Loucy (cell line): ENCODE measurements around the gene ENOX1.

Source experiments
- H2AFZ ChIP-seq: fragments of 200-600 bp; sonication (generic); 2 replicates; pipeline ENCODE4 v1.6.0; 2016; ENCODE audit warnings: antibody characterized with exemption, mild to moderate bottlenecking, low read length, moderate library complexity
- H3F3A ChIP-seq: fragments of 200-600 bp; 2 replicates; pipeline ENCODE4 v1.6.0; 2016; ENCODE audit warnings: antibody characterized with exemption, low read depth, mild to moderate bottlenecking
- H3K27me3 ChIP-seq: fragments of 200-600 bp; sonication (generic); 2 replicates; pipeline ENCODE4 v1.6.1; 2014; ENCODE audit warnings: low read length, mild to moderate bottlenecking; ENCODE audit not compliant: insufficient read depth, poor library complexity, severe bottlenecking
- H3K36me3 ChIP-seq: fragments of 200-600 bp; sonication (generic); 2 replicates; pipeline ENCODE4 v1.6.1; 2016; ENCODE audit warnings: low read length; ENCODE audit not compliant: insufficient read depth
- H3K4me1 ChIP-seq: fragments of 200-600 bp; sonication (generic); 2 replicates; pipeline ENCODE4 v1.5.1; 2014; ENCODE audit warnings: low read length, mild to moderate bottlenecking; ENCODE audit not compliant: insufficient read depth, poor library complexity, severe bottlenecking
- H3K4me2 ChIP-seq: fragments of 200-600 bp; sonication (generic); 2 replicates; pipeline ENCODE4 v1.6.0; 2014; ENCODE audit warnings: antibody characterized with exemption, low read length, low read depth, mild to moderate bottlenecking; ENCODE audit not compliant: poor library complexity, severe bottlenecking
- H3K4me3 ChIP-seq: fragments of 200-600 bp; sonication (generic); 2 replicates; pipeline ENCODE4 v1.5.1; 2014; ENCODE audit warnings: low read length, mild to moderate bottlenecking, mixed read lengths; ENCODE audit not compliant: poor library complexity, severe bottlenecking
- H3K79me2 ChIP-seq: fragments of 200-600 bp; sonication (generic); 2 replicates; pipeline ENCODE4 v1.6.1; 2014; ENCODE audit warnings: low read length; ENCODE audit not compliant: insufficient read depth
- H3K9ac ChIP-seq: fragments of 200-600 bp; sonication (generic); 2 replicates; pipeline ENCODE4 v1.6.0; 2014; ENCODE audit warnings: mild to moderate bottlenecking, low read depth, low read length, moderate library complexity; ENCODE audit not compliant: poor library complexity, severe bottlenecking
- H3K9me2 ChIP-seq: fragments of 200-600 bp; sonication (generic); replicated peaks from 2 replicates; pipeline ENCODE4 v1.6.1; 2016; ENCODE audit warnings: low read depth, low read length, mixed read lengths
- H3K9me3 ChIP-seq: fragments of 200-600 bp; sonication (generic); 2 replicates; pipeline ENCODE4 v1.6.1; 2014; ENCODE audit warnings: mild to moderate bottlenecking, antibody characterized with exemption, low read length, low read depth; ENCODE audit not compliant: insufficient read depth
- H4K20me1 ChIP-seq: fragments of 200-600 bp; sonication (generic); 2 replicates; pipeline ENCODE4 v1.6.0; 2014; ENCODE audit warnings: antibody characterized with exemption, low read length, mild to moderate bottlenecking; ENCODE audit not compliant: insufficient read depth, poor library complexity, severe bottlenecking
- CTCF ChIP-seq: fragments of 200-600 bp; sonication (generic); conservative IDR thresholded peaks from 2 replicates; pipeline ENCODE4 v1.5.1; 2014; ENCODE audit warnings: mild to moderate bottlenecking, antibody characterized with exemption, low read length
- EZH2phosphoT487 ChIP-seq: fragments of 200-600 bp; IDR thresholded peaks from 2 replicates; pipeline ENCODE4 v1.6.1; 2018; ENCODE audit warnings: antibody characterized with exemption, mild to moderate bottlenecking, moderate library complexity, borderline replicate concordance

The ENOX1 gene

DNA sequence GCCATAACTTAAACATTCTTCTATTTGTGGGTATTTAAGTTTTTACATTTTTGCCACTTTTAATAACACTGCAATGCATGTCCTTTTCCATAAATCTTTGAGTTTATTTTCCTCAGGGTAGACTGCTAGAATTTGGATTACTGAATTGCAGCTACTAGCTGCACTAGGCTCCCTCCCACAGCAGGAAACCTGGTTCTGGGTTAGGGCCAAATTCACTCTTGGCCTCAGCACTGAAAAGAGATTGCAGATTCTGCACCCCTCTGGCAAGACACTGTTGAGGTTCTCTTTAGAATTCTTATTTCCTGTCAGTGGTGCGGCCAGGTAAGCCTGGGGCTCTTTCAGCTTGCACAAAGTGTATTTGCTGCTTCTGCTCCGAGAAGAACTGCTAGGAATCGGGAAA, 155.7 kb downstream of the ENOX1 start:
- Histone ChIP-seq H2AFZ (no peak overlapping the region), H3K4me2 (no peak overlapping the region), H3K27me3 (no peaks in the 10 kb centered on the region), H3K9me2 (no peaks in the 10 kb centered on the region), H3K4me3 (no peak overlapping the region), H3K36me3 (no peaks in the 10 kb centered on the region), H4K20me1 (no peaks in the 10 kb centered on the region), H3K79me2 (no peaks in the 10 kb centered on the region), H3K9ac (no peak overlapping the region), H3K9me3 (no peaks in the 10 kb centered on the region), H3F3A (no peaks in the 10 kb centered on the region), H3K4me1 (no peaks in the 10 kb centered on the region)
- no peak for TF ChIP-seq CTCF

GRCh38 chr13:43629691-43630480, 156.9 kb downstream of the ENOX1 start:
- Histone ChIP-seq H3K79me2 (no peaks in the 10 kb centered on the region), H3K9me2 (no peaks in the 10 kb centered on the region), H3K27me3 (no peaks in the 10 kb centered on the region), H3K4me2 (no peak overlapping the region), H3K9me3 (no peaks in the 10 kb centered on the region), H3K4me3 (no peak overlapping the region), H4K20me1 (no peaks in the 10 kb centered on the region), H3K9ac (no peak overlapping the region), H3K36me3 (no peaks in the 10 kb centered on the region), H2AFZ (no peak overlapping the region), H3F3A (no peaks in the 10 kb centered on the region), H3K4me1 (no peaks in the 10 kb centered on the region)
- TF ChIP-seq EZH2phosphoT487 (no peak), CTCF (no peak)

DNA sequence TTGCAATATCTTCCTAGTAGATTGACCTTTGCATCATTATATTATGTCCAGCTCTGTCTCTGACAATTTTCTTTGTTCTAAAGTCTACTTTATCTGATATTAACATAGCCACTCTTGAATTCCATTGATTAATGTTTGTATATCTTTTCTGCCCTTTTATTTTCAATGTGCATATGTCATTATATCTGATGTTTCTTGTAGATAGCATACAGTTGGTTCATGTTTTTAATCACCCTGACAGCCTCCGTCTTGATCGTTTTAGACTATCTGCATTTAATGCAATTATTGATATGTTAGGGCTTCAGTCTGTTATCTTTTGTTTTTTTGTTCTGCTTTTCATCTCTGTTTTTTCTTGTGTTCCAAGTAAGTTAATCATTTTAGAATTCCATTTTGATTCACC, 159.8 kb downstream of the ENOX1 start:
- no peaks in the 10 kb centered on the region for H4K20me1 ChIP-seq
- H3K27me3 ChIP-seq, result no peaks in the 10 kb centered on the region
- TF ChIP-seq EZH2phosphoT487 (no peak), CTCF (no peak)
- no peak overlapping the region for H3K4me3 ChIP-seq
- no peak overlapping the region for H3K9ac ChIP-seq
- no peaks in the 10 kb centered on the region for H3K4me1 ChIP-seq
- H3K79me2 ChIP-seq, result no peaks in the 10 kb centered on the region
- no peaks in the 10 kb centered on the region for H3F3A ChIP-seq
- no peaks in the 10 kb centered on the region for H3K9me3 ChIP-seq
- no peak overlapping the region for H2AFZ ChIP-seq
- no peak overlapping the region for H3K4me2 ChIP-seq
- no peaks in the 10 kb centered on the region for H3K9me2 ChIP-seq
- H3K36me3 ChIP-seq, result no peaks in the 10 kb centered on the region
